ENCODE results near the gene ZNF385A.

The ZNF385A gene

GRCh38 chr12:54427106-54427505, 42.6 kb upstream of the ZNF385A start:
- no peak for ATAC-seq
- TF ChIP-seq RARB (CRISPR knock-in tag; IDR thresholded peaks at IDR 0.05), result no peak
- TF ChIP-seq BACH2 (CRISPR knock-in tag; IDR thresholded peaks at IDR 0.05; ENCODE audit: borderline replicate concordance), result no peak
- TF ChIP-seq CSDC2 (CRISPR knock-in tag; IDR thresholded peaks at IDR 0.05), result no peak
- TF ChIP-seq ZNF565 (CRISPR knock-in tag; conservative IDR thresholded peaks at IDR 0.05; ENCODE audit: low read depth), result no peak
- TF ChIP-seq ZC3H10 (CRISPR knock-in tag; IDR thresholded peaks at IDR 0.05), result no peak
- no peak for TF ChIP-seq CREB5 (CRISPR knock-in tag; IDR thresholded peaks at IDR 0.05; ENCODE audit: low read depth)
- TF ChIP-seq, protein P1, sequence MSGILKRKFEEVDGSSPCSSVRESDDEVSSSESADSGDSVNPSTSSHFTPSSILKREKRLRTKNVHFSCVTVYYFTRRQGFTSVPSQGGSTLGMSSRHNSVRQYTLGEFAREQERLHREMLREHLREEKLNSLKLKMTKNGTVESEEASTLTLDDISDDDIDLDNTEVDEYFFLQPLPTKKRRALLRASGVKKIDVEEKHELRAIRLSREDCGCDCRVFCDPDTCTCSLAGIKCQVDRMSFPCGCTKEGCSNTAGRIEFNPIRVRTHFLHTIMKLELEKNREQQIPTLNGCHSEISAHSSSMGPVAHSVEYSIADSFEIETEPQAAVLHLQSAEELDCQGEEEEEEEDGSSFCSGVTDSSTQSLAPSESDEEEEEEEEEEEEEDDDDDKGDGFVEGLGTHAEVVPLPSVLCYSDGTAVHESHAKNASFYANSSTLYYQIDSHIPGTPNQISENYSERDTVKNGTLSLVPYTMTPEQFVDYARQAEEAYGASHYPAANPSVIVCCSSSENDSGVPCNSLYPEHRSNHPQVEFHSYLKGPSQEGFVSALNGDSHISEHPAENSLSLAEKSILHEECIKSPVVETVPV (CRISPR knock-in tag; IDR thresholded peaks at IDR 0.05), result no peak
- TF ChIP-seq ISL1 (CRISPR knock-in tag; IDR thresholded peaks at IDR 0.05), result no peak
- no peak for TF ChIP-seq ZFP30 (CRISPR knock-in tag; IDR thresholded peaks at IDR 0.05)
- TF ChIP-seq SNAI2 (CRISPR knock-in tag; IDR thresholded peaks at IDR 0.05), result no peak
- TF ChIP-seq TCF4 (CRISPR knock-in tag; IDR thresholded peaks at IDR 0.05; ENCODE audit: borderline replicate concordance), result no peak
- TF ChIP-seq, protein P2, sequence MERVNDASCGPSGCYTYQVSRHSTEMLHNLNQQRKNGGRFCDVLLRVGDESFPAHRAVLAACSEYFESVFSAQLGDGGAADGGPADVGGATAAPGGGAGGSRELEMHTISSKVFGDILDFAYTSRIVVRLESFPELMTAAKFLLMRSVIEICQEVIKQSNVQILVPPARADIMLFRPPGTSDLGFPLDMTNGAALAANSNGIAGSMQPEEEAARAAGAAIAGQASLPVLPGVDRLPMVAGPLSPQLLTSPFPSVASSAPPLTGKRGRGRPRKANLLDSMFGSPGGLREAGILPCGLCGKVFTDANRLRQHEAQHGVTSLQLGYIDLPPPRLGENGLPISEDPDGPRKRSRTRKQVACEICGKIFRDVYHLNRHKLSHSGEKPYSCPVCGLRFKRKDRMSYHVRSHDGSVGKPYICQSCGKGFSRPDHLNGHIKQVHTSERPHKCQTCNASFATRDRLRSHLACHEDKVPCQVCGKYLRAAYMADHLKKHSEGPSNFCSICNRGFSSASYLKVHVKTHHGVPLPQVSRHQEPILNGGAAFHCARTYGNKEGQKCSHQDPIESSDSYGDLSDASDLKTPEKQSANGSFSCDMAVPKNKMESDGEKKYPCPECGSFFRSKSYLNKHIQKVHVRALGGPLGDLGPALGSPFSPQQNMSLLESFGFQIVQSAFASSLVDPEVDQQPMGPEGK (CRISPR knock-in tag; IDR thresholded peaks at IDR 0.05; ENCODE audit: borderline replicate concordance), result no peak
- no peak for TF ChIP-seq OSR1 (CRISPR knock-in tag; IDR thresholded peaks at IDR 0.05)
- TF ChIP-seq PPARA (CRISPR knock-in tag; IDR thresholded peaks at IDR 0.05; ENCODE audit: borderline replicate concordance), result no peak
- no peak for TF ChIP-seq ARNTL (CRISPR knock-in tag; IDR thresholded peaks at IDR 0.05; ENCODE audit: borderline replicate concordance, low read depth)
- no peak for TF ChIP-seq GLIS3 (CRISPR knock-in tag; IDR thresholded peaks at IDR 0.05)

- no peak for TF ChIP-seq ESRRG (CRISPR knock-in tag; IDR thresholded peaks at IDR 0.05)
- no peak for TF ChIP-seq RARB (CRISPR knock-in tag; IDR thresholded peaks at IDR 0.05)
- TF ChIP-seq BACH2 (CRISPR knock-in tag; IDR thresholded peaks at IDR 0.05; ENCODE audit: borderline replicate concordance), result no peak
- TF ChIP-seq ZFP3 (CRISPR knock-in tag; IDR thresholded peaks at IDR 0.05), result no peak
- TF ChIP-seq CSDC2 (CRISPR knock-in tag; IDR thresholded peaks at IDR 0.05), result no peak
- TF ChIP-seq ZNF565 (CRISPR knock-in tag; conservative IDR thresholded peaks at IDR 0.05; ENCODE audit: low read depth), result no peak
- no peak for TF ChIP-seq ZNF70 (CRISPR knock-in tag; IDR thresholded peaks at IDR 0.05)
- TF ChIP-seq GLIS3 (CRISPR knock-in tag; IDR thresholded peaks at IDR 0.05), result no peak
- TF ChIP-seq, protein P2 (CRISPR knock-in tag; IDR thresholded peaks at IDR 0.05; ENCODE audit: borderline replicate concordance), result no peak
- no peak for TF ChIP-seq ISL1 (CRISPR knock-in tag; IDR thresholded peaks at IDR 0.05)
- TF ChIP-seq, protein P3, sequence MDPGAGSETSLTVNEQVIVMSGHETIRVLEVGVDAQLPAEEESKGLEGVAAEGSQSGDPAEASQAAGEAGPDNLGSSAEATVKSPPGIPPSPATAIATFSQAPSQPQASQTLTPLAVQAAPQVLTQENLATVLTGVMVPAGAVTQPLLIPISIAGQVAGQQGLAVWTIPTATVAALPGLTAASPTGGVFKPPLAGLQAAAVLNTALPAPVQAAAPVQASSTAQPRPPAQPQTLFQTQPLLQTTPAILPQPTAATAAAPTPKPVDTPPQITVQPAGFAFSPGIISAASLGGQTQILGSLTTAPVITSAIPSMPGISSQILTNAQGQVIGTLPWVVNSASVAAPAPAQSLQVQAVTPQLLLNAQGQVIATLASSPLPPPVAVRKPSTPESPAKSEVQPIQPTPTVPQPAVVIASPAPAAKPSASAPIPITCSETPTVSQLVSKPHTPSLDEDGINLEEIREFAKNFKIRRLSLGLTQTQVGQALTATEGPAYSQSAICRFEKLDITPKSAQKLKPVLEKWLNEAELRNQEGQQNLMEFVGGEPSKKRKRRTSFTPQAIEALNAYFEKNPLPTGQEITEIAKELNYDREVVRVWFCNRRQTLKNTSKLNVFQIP (CRISPR knock-in tag; IDR thresholded peaks at IDR 0.05; ENCODE audit: borderline replicate concordance, low read depth), result no peak
- no peak for TF ChIP-seq OSR1 (CRISPR knock-in tag; IDR thresholded peaks at IDR 0.05)
- no peak for TF ChIP-seq CREB5 (CRISPR knock-in tag; IDR thresholded peaks at IDR 0.05; ENCODE audit: low read depth)
- TF ChIP-seq TOX (CRISPR knock-in tag; IDR thresholded peaks at IDR 0.05; ENCODE audit: borderline replicate concordance), result no peak
- no peak for TF ChIP-seq TSHZ2 (CRISPR knock-in tag; IDR thresholded peaks at IDR 0.05)
- ATAC-seq, result no peak
These were observed 42.2 kb upstream of the ZNF385A start for GRCh38 chr12:54426690-54427089.

Data from SK-N-SH treated with all-trans-retinoic acid at 6 μM for 48 hours (cell line).